Measurements from ENCODE around the gene PAQR9.
"Not testable (repeated sequence)": the region's sequence is repeated elsewhere in the genome, so short reads cannot be mapped to it uniquely, and the experiment has no call there.

PAQR9 gene

GRCh38 chr3:142999881-143000280, 36.4 kb upstream of the PAQR9 start:
- Histone ChIP-seq H3K27ac (ENCODE audit: low read depth, low read length) (peak overlapping the region; percentile 88), H3K9ac (ENCODE audit: low read length in 5 of 5) (peak overlapping the region in 3 of 5 donors; percentile 46 to 98 (median 95))

GRCh38 chr3:142998439-142998838, 35.0 kb upstream of the PAQR9 start:
- Histone ChIP-seq H3K4me3 (ENCODE audit: low read depth in 1 of 5, low read length in 5 of 5) (no peak overlapping the region), H3K36me3 (ENCODE audit: control insufficient read depth in 5 of 5, insufficient read depth in 5 of 5, low read length in 5 of 5) (no peaks in the 10 kb centered on the region), H3K4me1 (ENCODE audit: control insufficient read depth in 5 of 5, insufficient read depth in 5 of 5, low read length in 5 of 5) (peaks cover 5 to 41% (median 38%) of the 10 kb centered on the region in 5 donors), H3K27ac (ENCODE audit: low read depth, low read length) (no peak overlapping the region), H3K27me3 (ENCODE audit: control insufficient read depth in 5 of 5, insufficient read depth in 4 of 5, low read length in 5 of 5) (no peaks in the 10 kb centered on the region), H3K9me3 (ENCODE audit: control insufficient read depth in 5 of 5, low read length in 5 of 5) (no peaks in the 10 kb centered on the region), H3K9ac (ENCODE audit: low read length in 5 of 5) (no peak overlapping the region)

More at GRCh38 chr3:142999881-143000280, 36.4 kb upstream of the PAQR9 start:
- Histone ChIP-seq H3K4me3 (ENCODE audit: low read depth in 1 of 5, low read length in 5 of 5) (peak overlapping the region in 3 of 5 donors; percentile 2 to 94 (median 91)), H3K9me3 (ENCODE audit: control insufficient read depth in 5 of 5, low read length in 5 of 5) (no peaks in the 10 kb centered on the region), H3K36me3 (ENCODE audit: control insufficient read depth in 5 of 5, insufficient read depth in 5 of 5, low read length in 5 of 5) (no peaks in the 10 kb centered on the region), H3K27me3 (ENCODE audit: control insufficient read depth in 5 of 5, insufficient read depth in 4 of 5, low read length in 5 of 5) (no peaks in the 10 kb centered on the region), H3K4me1 (ENCODE audit: control insufficient read depth in 5 of 5, insufficient read depth in 5 of 5, low read length in 5 of 5) (peaks cover 5 to 39% (median 37%) of the 10 kb centered on the region in 5 donors)

- peak overlapping the region in 1 of 5 donors; percentile 36 for H3K9ac ChIP-seq (ENCODE audit: low read length in 5 of 5)
These were observed 33.9 kb upstream of the PAQR9 start for GRCh38 chr3:142997330-142997729.

GRCh38 chr3:142993958-142994442, 30.5 kb upstream of the PAQR9 start:
- H3K4me1 ChIP-seq (ENCODE audit: control insufficient read depth in 5 of 5, insufficient read depth in 5 of 5, low read length in 5 of 5) = peaks cover 0 to 13% (median 5%) of the 10 kb centered on the region in 5 donors
- H3K4me3 ChIP-seq (ENCODE audit: low read depth in 1 of 5, low read length in 5 of 5) = no peak overlapping the region
- no peaks in the 10 kb centered on the region for H3K27me3 ChIP-seq (ENCODE audit: control insufficient read depth in 5 of 5, insufficient read depth in 4 of 5, low read length in 5 of 5)
- no peaks in the 10 kb centered on the region for H3K36me3 ChIP-seq (ENCODE audit: control insufficient read depth in 5 of 5, insufficient read depth in 5 of 5, low read length in 5 of 5)
- H3K27ac ChIP-seq (ENCODE audit: low read depth, low read length) = peak overlapping the region; percentile 28
- no peaks in the 10 kb centered on the region for H3K9me3 ChIP-seq (ENCODE audit: control insufficient read depth in 5 of 5, low read length in 5 of 5)
- H3K9ac ChIP-seq (ENCODE audit: low read length in 5 of 5) = no peak overlapping the region

More at GRCh38 chr3:142997330-142997729, 33.9 kb upstream of the PAQR9 start:
- Histone ChIP-seq H3K4me3 (ENCODE audit: low read depth in 1 of 5, low read length in 5 of 5) (no peak overlapping the region), H3K9me3 (ENCODE audit: control insufficient read depth in 5 of 5, low read length in 5 of 5) (no peaks in the 10 kb centered on the region), H3K36me3 (ENCODE audit: control insufficient read depth in 5 of 5, insufficient read depth in 5 of 5, low read length in 5 of 5) (no peaks in the 10 kb centered on the region), H3K4me1 (ENCODE audit: control insufficient read depth in 5 of 5, insufficient read depth in 5 of 5, low read length in 5 of 5) (peaks cover 0 to 31% (median 27%) of the 10 kb centered on the region in 5 donors), H3K27me3 (ENCODE audit: control insufficient read depth in 5 of 5, insufficient read depth in 4 of 5, low read length in 5 of 5) (no peaks in the 10 kb centered on the region), H3K27ac (ENCODE audit: low read depth, low read length) (peak overlapping the region; percentile 39)

GRCh38 chr3:142992323-142992722, 28.8 kb upstream of the PAQR9 start:
- Histone ChIP-seq H3K9me3 (ENCODE audit: control insufficient read depth in 5 of 5, low read length in 5 of 5) (no peaks in the 10 kb centered on the region), H3K4me3 (ENCODE audit: low read depth in 1 of 5, low read length in 5 of 5) (no peak overlapping the region), H3K36me3 (ENCODE audit: control insufficient read depth in 5 of 5, insufficient read depth in 5 of 5, low read length in 5 of 5) (no peaks in the 10 kb centered on the region), H3K9ac (ENCODE audit: low read length in 5 of 5) (no peak overlapping the region), H3K27me3 (ENCODE audit: control insufficient read depth in 5 of 5, insufficient read depth in 4 of 5, low read length in 5 of 5) (no peaks in the 10 kb centered on the region), H3K27ac (ENCODE audit: low read depth, low read length) (no peak overlapping the region), H3K4me1 (ENCODE audit: control insufficient read depth in 5 of 5, insufficient read depth in 5 of 5, low read length in 5 of 5) (peaks cover 0 to 10% (median 5%) of the 10 kb centered on the region in 5 donors)

GRCh38 chr3:142990721-142991120, 27.2 kb upstream of the PAQR9 start:
- H3K27ac ChIP-seq (ENCODE audit: low read depth, low read length) = no peak overlapping the region
- peaks cover 0 to 9% (median 5%) of the 10 kb centered on the region in 5 donors for H3K4me1 ChIP-seq (ENCODE audit: control insufficient read depth in 5 of 5, insufficient read depth in 5 of 5, low read length in 5 of 5)
- no peak overlapping the region for H3K4me3 ChIP-seq (ENCODE audit: low read depth in 1 of 5, low read length in 5 of 5)
- no peaks in the 10 kb centered on the region for H3K36me3 ChIP-seq (ENCODE audit: control insufficient read depth in 5 of 5, insufficient read depth in 5 of 5, low read length in 5 of 5)
- no peaks in the 10 kb centered on the region for H3K27me3 ChIP-seq (ENCODE audit: control insufficient read depth in 5 of 5, insufficient read depth in 4 of 5, low read length in 5 of 5)
- H3K9ac ChIP-seq (ENCODE audit: low read length in 5 of 5) = no peak overlapping the region
- no peaks in the 10 kb centered on the region for H3K9me3 ChIP-seq (ENCODE audit: control insufficient read depth in 5 of 5, low read length in 5 of 5)

GRCh38 chr3:142988826-142989225, 25.4 kb upstream of the PAQR9 start:
- not testable (repeated sequence) for H3K4me1 ChIP-seq (ENCODE audit: control insufficient read depth in 5 of 5, insufficient read depth in 5 of 5, low read length in 5 of 5); H3K9me3 ChIP-seq (ENCODE audit: control insufficient read depth in 5 of 5, low read length in 5 of 5); H3K9ac ChIP-seq (ENCODE audit: low read length in 5 of 5); H3K36me3 ChIP-seq (ENCODE audit: control insufficient read depth in 5 of 5, insufficient read depth in 5 of 5, low read length in 5 of 5); H3K4me3 ChIP-seq (ENCODE audit: low read depth in 1 of 5, low read length in 5 of 5); H3K27me3 ChIP-seq (ENCODE audit: control insufficient read depth in 5 of 5, insufficient read depth in 4 of 5, low read length in 5 of 5); H3K27ac ChIP-seq (ENCODE audit: low read depth, low read length)

- H3K27ac ChIP-seq (ENCODE audit: low read depth, low read length); H3K4me1 ChIP-seq (ENCODE audit: control insufficient read depth in 5 of 5, insufficient read depth in 5 of 5, low read length in 5 of 5); H3K4me3 ChIP-seq (ENCODE audit: low read depth in 1 of 5, low read length in 5 of 5); H3K27me3 ChIP-seq (ENCODE audit: control insufficient read depth in 5 of 5, insufficient read depth in 4 of 5, low read length in 5 of 5); H3K36me3 ChIP-seq (ENCODE audit: control insufficient read depth in 5 of 5, insufficient read depth in 5 of 5, low read length in 5 of 5); H3K9me3 ChIP-seq (ENCODE audit: control insufficient read depth in 5 of 5, low read length in 5 of 5): not testable (repeated sequence)
- peak overlapping the region in 1 of 5 donors; percentile 39 for H3K9ac ChIP-seq (ENCODE audit: low read length in 5 of 5)
These were observed 24.7 kb upstream of the PAQR9 start for GRCh38 chr3:142988221-142988620.

- no peaks in the 10 kb centered on the region for H3K36me3 ChIP-seq (ENCODE audit: control insufficient read depth in 5 of 5, insufficient read depth in 5 of 5, low read length in 5 of 5)
- H3K4me1 ChIP-seq (ENCODE audit: control insufficient read depth in 5 of 5, insufficient read depth in 5 of 5, low read length in 5 of 5) = peaks cover 0 to 5% (median 0%) of the 10 kb centered on the region in 5 donors
- no peak overlapping the region for H3K27ac ChIP-seq (ENCODE audit: low read depth, low read length)
- peak overlapping the region in 1 of 5 donors; percentile 39 for H3K9ac ChIP-seq (ENCODE audit: low read length in 5 of 5)
- no peaks in the 10 kb centered on the region for H3K9me3 ChIP-seq (ENCODE audit: control insufficient read depth in 5 of 5, low read length in 5 of 5)
- H3K27me3 ChIP-seq (ENCODE audit: control insufficient read depth in 5 of 5, insufficient read depth in 4 of 5, low read length in 5 of 5) = no peaks in the 10 kb centered on the region
- H3K4me3 ChIP-seq (ENCODE audit: low read depth in 1 of 5, low read length in 5 of 5) = no peak overlapping the region
These were observed 24.2 kb upstream of the PAQR9 start for GRCh38 chr3:142987707-142988106.

- no peaks in the 10 kb centered on the region for H3K27me3 ChIP-seq (ENCODE audit: control insufficient read depth in 5 of 5, insufficient read depth in 4 of 5, low read length in 5 of 5)
- H3K9me3 ChIP-seq (ENCODE audit: control insufficient read depth in 5 of 5, low read length in 5 of 5) = no peaks in the 10 kb centered on the region
- no peak overlapping the region for H3K27ac ChIP-seq (ENCODE audit: low read depth, low read length)
- H3K9ac ChIP-seq (ENCODE audit: low read length in 5 of 5) = no peak overlapping the region
- H3K4me1 ChIP-seq (ENCODE audit: control insufficient read depth in 5 of 5, insufficient read depth in 5 of 5, low read length in 5 of 5) = peaks cover 0 to 5% (median 0%) of the 10 kb centered on the region in 5 donors
- H3K4me3 ChIP-seq (ENCODE audit: low read depth in 1 of 5, low read length in 5 of 5) = no peak overlapping the region
- H3K36me3 ChIP-seq (ENCODE audit: control insufficient read depth in 5 of 5, insufficient read depth in 5 of 5, low read length in 5 of 5) = no peaks in the 10 kb centered on the region
These were observed 23.7 kb upstream of the PAQR9 start for GRCh38 chr3:142987080-142987700.

Data from subcutaneous abdominal adipose tissue (tissue), 5 donors.